HG03469 (cell line): Measurements from ENCODE around the gene FAM200C.
"Not testable (repeated sequence)": the region's sequence is repeated elsewhere in the genome, so short reads cannot be mapped to it uniquely, and the experiment has no call there.

ENCODE experiments used
- ATAC-seq: cut with Tn5 transposase; IDR thresholded peaks from one replicate; pipeline ENCODE4 v1.9.1; 2021; ENCODE audit warnings: mild to moderate bottlenecking, moderate library complexity, moderate number of reproducible peaks; ENCODE audit not compliant: unreplicated experiment

The FAM200C gene

DNA sequence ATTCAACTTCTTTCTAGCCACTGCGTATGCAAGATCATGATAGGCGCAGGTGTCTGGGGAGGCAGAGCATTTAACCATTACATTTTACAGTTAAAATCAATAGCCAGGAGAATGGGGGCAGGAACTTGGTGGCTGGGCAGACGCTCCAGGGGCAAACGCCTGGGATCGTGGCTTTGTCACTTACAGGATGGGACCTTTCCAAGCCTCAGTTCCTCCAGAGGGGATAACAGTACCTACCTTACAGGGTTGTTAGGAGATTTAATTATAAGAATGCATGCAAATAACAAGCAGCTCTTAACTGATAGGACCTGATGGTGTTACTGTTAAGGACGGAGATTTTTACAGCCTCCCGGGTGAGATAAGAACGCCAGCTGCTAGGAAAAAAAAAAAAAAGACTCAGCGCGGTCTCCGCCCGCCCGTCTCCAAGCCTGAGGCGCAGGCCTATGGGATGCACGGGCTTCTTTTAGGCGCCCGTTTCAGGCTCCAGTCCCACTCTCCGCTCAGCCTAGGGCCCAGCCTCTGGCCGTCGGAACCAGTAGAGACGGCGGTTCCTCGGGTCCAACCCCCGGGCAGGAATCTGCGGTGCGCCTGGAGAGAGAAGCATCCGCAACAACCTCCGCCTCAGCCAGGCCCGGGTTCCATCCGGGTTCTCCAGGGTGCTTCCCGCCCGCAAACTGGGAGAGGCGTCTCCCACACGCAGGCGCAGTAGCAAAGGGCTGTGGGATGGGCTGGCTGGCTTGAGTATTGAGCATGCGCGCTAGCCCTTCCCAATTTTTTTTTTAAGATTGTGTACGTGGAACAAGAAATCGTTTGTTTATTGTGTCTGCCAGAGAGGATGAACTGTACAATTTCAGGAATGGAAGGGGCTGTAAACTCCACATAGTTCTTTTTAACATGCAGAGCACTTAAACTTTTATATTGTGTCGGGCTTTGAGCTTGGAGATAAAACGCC is at the start of gene FAM200C:
TSS of gene FAM200C (minus strand) at position 653 of the 952 bp plus-strand sequence. CDS start 4,564 bp downstream, outside the sequence.
- peak; percentile 61 for ATAC-seq

DNA sequence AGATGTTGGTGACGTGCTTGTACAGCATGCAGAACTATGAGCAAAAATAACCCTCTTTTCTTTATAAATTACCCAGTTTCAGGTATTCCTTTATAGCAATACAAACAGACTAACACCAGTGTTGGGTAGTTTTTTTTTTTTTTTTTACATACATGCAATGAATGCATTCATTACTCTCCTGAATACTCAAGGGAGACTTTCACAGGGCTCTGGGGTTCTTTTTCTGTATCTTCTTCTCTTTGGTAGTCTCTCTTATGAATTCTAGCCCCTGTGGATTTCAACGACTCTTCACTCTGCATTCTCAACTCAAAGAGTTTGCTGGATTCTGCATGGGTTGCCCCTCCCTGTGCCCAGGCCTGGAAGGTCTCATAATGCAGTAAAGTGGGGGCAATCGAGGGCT is 49.6 kb upstream of the FAM200C start:
- ATAC-seq = no peak

DNA sequence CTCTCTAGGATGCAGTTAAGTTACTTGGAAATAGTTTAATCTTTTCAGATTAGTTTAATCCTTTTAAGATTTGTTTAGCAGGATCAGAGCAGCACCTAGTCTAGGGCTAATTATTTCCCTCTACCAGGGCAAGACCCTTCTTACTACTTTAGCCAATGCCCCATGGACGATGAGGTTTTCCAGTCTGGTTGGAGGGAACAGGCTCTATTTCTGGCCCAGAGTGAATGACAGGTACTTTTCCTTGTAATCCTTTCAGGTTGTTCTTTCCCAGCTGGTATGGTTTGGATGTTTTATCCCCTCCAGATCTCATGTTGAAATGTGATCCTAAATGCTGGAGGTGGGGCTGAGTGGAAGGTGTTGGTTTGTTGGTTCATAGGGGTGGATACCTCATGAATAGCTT is 49.0 kb upstream of the FAM200C start:
- no peak for ATAC-seq

DNA sequence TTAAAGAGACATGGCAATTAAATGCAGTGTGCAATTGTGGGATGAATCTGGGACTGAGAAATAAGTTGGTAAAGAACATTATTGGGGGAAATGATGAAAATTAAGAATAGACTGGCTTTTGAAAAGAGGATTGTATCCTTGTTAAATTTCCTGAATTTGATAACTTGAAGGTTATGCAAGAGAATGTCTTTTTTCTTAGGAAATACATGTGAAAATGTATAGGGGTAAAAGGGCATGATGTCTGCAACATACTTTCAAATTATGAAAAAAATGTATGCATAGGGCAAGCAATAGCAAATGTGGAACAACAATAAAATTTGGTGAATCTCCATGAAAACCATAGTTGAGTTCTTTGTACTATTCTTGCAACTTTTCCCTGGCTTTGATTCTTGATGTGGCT is 45.9 kb upstream of the FAM200C start:
- no peak for ATAC-seq

DNA sequence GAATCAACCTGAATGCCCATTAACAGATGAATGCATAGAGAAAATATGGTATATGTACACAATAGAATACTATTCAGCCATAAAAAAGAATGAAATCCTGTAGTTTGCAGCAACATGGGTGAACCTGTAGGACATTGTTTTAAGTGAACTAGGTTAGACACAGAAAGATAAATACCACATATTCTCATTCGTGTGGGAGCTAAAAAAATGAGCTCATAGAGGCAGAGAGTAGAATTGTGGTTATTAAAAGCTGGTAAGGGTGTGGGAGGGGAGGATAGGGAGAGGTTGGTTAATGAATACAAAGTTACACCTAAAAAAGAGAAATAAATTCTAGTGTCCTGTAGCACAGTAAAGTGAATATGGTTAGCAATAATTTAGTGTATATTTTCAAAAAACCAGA is 45.3 kb upstream of the FAM200C start:
- ATAC-seq = no peak

DNA sequence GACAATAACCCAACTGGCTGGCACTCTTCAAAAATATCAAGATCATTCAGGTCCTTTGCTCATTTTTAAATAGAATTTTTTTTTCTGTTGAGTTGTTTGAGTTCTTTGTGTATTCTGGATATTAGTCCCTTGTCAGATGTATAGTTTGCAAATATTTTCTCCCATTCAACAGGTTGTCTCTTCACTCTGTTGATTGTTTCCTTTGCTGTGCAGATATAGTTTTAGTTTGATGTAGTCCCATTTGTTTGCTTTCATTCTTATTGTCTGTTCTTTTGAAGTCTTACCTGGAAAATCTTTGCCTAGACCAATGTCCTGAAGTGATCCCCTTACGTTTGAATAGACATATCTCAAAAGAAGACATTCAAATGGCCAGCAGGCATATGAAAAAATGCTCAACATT is 44.6 kb upstream of the FAM200C start:
- ATAC-seq = no peak

DNA sequence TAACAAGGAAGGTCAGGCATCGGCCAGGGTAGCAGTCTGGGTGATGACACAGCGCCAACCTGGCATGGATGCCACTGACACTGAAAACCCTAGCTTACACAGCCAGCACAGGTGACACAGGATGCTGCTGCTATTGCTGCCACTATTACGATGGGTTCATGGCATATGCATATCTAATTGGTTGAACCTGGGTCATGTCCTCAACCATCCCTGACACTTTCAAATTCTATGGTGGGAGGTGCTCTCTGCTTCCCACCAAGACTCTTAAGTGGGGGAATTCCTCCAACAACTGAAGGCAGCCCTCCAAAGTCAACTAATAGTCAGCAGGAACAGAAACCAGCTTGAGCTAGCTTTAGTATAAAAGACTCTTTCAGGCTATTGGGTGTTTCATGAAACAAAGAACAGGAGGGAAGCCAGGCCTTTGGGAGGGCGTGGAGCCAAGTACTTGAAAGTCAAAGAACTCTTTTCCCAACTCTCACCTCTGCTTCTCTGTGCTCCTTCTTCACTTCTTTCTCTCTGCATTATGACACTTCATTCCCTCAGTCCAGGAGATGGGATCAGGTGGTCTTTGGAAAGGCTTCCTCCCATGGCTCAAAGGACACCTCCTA is 43.1 kb upstream of the FAM200C start:
- peak; percentile 24 for ATAC-seq

DNA sequence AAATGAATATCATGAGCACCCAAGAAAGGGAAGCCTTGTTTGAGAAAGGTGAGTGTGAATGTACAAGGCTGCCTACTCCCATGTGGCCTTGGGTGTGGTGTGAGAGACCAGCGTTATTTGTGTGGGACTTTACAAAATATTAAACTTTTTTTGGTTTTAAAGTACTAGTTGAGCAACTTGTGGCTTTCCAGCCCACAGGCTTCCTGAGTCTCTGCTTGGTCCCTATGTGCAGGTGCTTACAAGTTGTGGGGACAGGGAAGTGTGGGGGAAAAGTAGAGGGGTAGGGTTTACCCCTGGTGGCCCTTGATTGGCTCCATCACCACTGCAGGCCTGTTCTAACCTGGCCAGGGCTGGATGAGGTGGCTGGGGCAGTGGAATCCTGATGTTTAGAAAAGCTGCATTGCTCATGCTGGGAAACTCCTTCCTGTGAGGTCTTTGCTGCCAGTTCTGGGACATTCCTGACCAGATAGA is 41.5 kb upstream of the FAM200C start:
- peak; percentile 18 for ATAC-seq

DNA sequence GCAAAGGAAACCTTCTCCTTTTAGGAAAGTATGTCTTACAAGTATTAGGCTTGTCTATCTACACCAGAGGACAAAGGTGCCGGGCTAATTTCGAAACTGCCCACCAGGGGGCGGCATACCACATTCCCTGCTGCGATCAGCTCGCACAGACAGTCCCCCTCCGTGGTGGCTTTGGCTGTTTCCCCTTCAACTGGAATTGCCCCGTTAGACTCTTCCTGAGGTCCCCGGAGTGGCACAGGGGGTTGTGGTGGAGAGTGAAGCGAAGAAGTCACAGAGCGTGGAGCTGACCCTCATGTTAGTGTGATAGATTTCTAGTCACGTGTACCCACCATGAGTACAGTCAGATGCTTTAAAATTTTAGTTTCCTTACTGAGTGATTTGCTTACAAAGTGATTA is 39.3 kb upstream of the FAM200C start:
- peak; percentile 35 for ATAC-seq

DNA sequence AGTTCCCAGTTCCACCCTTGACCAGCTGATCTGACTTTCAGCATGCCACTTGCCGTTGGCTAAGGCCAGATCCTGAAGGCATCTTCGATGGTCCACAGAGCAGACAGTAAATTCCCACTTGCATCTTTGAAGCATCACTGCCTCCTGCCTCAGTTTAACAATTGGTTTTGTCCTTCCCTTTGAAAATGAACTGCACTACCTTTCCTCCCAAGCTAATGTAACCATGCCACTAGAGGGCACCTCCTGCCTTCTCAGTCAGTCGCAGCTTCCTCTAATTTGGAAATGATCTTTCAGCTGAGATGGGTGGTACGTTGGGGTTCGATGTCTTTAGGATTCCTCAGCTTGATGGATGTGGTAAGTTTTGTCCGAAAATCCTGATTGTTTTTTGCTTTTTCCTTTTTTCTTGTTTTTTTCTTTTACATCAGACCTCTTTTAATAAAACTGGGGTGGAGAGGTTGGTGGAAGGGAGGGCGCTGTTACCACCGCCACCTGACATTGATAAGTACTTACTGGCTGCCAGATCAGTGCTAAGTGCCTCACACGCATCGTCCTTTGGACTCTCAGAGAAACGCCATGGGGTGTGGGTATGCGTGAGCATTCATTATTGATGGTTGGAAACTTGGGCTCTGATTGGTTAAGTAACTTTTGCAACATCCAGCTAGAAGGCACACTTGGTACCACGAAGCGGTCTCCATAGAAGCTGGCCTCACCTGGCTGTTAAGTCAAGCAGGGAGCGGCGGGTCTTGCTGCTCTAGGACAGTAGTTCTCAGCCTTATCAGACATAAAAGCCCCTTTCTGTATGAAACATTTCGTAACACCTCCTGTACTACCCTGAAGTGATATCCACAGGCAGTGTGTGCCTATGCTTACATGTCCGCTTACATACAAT is 38.7 kb upstream of the FAM200C start:
- ATAC-seq = peak; percentile 21

DNA sequence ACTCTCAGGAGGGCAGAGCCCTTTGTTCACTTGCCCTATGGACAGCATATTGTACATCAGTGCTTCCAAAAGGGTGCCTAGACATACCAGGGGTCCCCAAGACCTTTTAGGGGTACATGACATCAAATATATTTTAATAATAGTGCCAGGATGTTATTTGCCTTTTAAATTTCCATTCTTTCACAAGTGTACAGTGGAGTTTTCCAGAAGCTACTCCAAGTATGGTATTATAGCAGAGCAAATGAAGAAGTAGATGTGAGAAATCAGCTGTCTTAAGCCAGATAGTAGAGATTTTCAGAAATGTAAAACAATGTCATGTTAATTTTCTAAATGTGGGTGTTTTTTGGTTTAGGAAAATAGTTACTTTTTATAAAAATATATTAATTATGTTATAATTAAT is 37.4 kb upstream of the FAM200C start:
- ATAC-seq = no peak

DNA sequence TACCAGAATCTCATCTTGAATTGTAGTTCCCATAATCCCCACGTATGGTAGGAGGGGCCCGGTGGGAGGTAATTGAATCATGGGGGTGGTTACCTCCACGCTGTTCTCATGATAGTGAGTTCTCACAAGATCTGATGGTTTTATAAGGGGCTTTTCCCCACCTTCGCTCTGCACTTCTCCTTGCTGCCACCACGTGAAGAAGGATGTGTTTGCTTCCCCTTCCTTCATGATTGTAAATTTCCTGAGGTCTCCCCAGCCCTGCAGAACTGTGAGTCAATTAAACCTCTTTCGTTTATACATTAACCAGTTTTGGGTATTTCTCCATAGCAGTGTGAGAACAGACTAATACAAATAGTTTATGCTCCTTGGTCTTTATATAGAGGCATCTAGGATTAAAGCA is 36.8 kb upstream of the FAM200C start:
- not testable (repeated sequence) for ATAC-seq

DNA sequence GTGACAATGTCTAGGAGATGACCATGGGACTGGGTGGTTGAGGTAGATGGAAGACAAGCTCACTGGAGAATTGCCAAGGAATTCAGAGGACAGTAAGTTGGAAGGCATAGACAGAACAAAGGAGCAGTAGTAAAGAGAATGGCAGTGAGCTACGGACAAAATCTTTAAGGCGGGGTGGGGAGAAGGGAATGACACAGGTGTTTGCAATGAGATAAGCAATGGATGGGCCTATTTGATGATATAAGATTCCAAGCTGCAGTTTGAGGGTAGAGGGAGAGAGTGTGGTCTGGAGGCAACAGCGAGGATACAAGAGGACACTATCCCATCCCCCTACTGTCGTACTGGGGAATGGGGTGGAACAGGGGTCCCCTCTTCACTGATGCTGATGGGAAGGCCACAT is 36.2 kb upstream of the FAM200C start:
- no peak for ATAC-seq

DNA sequence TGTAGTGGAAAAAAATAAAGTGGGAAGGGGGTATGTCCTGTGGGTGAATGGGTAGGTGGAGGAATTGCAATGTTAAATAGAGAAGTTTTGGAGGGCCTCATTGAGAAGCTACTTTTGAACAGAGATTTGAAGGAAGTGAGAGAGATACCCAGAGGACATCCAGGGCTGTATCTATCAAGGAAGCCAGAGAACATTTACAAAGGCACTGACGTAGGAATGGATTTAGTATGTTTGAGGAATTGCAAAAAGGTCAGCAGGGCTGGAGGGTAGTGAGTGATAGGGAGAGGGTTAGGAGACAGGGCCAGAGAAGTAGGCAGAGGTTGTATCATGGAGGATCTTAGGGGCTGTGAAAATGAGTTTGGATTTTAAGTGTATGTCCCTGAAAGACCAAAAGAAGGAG is 35.7 kb upstream of the FAM200C start:
- ATAC-seq = no peak

DNA sequence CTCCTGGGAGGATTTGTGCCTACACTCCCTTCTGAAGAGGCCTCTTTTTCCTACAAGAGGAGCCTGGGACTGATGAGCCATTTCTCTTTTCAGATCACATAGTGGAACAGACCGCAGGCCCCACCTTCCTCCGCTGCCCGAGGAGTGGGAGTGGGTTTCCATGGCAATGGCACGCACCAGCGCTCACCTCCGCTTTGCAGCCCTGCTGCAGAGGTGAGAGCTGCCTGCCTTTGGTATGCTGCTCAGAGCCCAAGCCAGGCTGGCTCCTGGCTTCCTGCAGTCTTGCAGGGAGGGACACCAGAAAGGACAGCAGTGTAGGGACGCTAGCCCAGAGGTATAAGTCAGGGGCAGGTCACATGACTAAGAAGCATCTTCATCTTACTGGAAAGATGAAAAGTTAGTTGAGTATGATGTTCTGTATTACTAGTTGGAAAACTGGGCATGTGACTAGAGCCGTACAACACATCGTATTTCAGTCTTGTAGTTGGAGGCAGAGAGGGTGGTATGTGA is 34.2 kb upstream of the FAM200C start:
- peak; percentile 85 for ATAC-seq

DNA sequence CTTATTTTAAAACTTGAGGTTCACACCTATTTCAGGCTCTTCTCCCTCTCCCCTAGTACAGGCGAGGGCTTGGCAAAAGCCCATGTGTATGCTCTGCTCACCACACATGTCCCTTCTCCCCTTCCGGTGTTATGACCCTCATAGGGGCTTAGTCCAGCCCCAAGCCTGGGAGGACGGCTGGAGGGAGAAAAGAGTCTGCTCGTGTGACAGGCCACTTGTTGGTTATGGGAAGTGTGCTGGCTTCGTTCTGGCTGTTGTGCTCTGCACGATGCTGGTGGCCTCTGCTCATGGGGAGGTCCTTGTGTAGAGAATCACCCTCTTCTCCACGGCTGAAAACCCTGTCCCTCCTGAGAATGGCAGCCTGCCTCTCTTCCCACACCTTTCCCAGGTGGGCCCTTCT is 32.9 kb upstream of the FAM200C start:
- no peak for ATAC-seq

DNA sequence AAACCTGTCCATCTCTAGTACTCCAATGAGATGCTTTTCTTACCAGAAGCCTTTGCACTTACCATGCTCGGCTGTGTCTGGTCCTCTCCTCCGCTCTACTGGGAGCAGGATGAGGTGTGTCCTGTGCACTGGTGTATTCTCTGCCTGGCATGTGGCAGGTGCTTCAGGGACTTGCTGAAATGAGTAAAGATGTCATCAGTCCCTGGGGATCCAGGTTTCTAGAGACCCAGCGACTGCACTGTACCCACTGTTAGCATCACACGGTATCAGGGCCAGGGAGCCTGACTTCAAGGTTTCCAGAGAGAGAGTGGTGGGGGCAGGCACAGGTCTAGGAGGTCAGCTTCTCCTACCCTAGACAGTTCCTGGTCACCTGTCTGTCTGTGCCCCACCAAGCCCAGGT is 32.3 kb upstream of the FAM200C start:
- peak; percentile 22 for ATAC-seq

DNA sequence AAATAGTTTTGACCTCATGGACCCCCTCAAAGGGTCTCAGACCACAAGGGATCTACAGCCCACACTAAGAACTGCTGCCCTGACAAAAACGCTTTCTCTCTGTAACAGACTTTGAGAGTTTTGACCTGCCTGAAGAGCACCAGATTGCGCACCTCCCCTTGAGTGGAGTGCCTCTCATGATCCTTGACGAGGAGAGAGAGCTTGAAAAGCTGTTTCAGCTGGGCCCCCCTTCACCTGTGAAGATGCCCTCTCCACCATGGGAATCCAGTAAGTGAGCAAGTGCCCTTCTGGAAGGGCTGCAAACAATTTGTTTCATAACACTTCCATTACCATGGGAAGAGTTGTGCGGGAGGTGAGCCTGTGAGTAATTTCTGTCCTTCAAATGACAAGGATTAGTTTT is 27.8 kb upstream of the FAM200C start:
- no peak for ATAC-seq

DNA sequence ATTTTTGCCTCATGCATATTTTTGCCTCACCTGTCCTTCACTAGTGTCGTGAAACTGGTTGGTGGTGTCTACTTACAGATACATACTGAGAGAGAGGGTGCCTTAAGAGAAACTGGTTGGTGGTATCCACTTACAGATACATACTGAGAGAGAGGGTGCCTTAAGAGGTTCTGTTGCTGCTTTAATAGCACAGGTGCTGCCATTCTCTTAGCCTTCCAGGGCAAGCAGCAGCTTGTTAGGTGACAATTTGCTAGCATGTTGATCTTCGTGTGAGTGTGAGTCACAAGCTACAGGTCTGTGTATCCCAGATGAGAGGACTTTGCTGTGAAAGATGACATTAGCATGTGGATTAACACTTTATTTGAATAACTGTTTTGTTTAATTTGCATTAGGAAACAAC is 23.2 kb upstream of the FAM200C start:
- ATAC-seq = no peak

DNA sequence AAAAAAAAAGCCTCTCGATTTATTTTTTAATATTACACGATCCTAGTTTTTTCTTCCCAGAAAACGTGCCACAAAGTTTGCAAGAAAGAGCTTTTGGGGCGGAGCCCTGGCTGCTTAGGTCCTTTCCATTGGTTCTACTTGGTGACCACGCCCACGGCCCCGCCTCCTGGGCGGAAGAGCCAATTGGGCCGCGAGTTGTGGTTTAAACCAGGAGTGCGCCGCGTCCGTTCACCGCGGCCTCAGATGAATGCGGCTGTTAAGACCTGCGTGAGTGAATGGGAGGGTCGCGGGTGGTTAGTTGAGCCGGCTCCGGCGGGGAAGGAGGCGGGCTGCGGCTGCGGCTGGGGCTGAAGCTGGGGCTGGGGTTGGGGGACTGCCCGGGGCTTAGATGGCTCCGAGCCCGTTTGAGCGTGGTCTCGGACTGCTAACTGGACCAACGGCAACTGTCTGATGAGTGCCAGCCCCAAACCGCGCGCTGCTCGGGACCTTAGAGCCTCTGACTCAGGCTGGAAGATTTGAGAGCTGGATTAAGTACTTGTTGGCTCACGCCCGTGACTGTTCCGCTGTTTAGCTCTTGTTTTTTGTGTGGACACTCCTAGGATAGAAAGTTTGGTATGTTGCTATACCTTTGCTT is 21.9 kb upstream of the FAM200C start, which contains the start of gene PTTG1:
TSS of gene PTTG1 (plus strand) at position 231 of the 634 bp plus-strand sequence. CDS start 458 bp downstream, outside the sequence.
- peak; percentile 56 for ATAC-seq

DNA sequence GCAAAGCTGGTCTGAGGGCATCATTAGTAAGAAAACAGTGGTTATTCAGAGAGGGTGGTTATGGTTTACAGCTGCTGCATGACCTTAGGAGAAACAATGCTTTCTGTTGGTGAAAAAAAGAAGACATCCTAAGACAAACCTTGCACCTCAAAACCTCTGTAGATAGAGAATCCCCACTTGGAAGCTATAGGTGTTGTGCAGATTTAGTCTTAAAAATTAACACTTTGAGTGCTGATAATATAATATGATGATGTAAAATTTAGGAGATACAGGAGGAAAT is 20.4 kb upstream of the FAM200C start:
- ATAC-seq = no peak
